H9 (cell line): ENCODE results near the gene NKD2. TPM values are rescaled to one million over a fixed set of nuclear protein-coding genes. Genes with fewer than 3 reads are reported as not detected.
A peak's percentile ranks its signal among the peaks of the same experiment; 100 is the strongest.

ENCODE experiments used
- DNase-seq: peaks from one replicate; pipeline ENCODE4 v3.0.0-alpha.2; 2017
- H2AFZ ChIP-seq: one replicate; pipeline ENCODE4 v1.6.1; 2013; ENCODE audit warnings: mild to moderate bottlenecking, low read length, control low read depth, moderate library complexity
- H2AK5ac ChIP-seq: 2 replicates; pipeline ENCODE4 v1.6.1; 2013; ENCODE audit warnings: low read length, control low read depth, mixed read lengths; ENCODE audit not compliant: insufficient read length
- H2BK120ac ChIP-seq: one replicate; pipeline ENCODE4 v1.6.1; 2013; ENCODE audit warnings: low read depth, mild to moderate bottlenecking, low read length, control low read depth, inconsistent platforms; ENCODE audit not compliant: poor library complexity, severe bottlenecking
- H2BK12ac ChIP-seq: 2 replicates; pipeline ENCODE4 v1.6.1; 2013; ENCODE audit warnings: low read length, control low read depth, mixed read lengths, low read depth; ENCODE audit not compliant: insufficient read length
- H2BK15ac ChIP-seq: 2 replicates; pipeline ENCODE4 v1.6.1; 2013; ENCODE audit warnings: low read depth, low read length, control low read depth
- H2BK20ac ChIP-seq: one replicate; pipeline ENCODE4 v1.6.1; 2013; ENCODE audit warnings: low read depth, mild to moderate bottlenecking, low read length, control low read depth, inconsistent platforms; ENCODE audit not compliant: poor library complexity, severe bottlenecking
- H2BK5ac ChIP-seq: 2 replicates; pipeline ENCODE4 v1.6.1; 2013; ENCODE audit warnings: low read length, control low read depth, mixed read lengths; ENCODE audit not compliant: insufficient read length
- H3K14ac ChIP-seq: 2 replicates; pipeline ENCODE4 v1.6.1; 2013; ENCODE audit warnings: low read length, control low read depth; ENCODE audit not compliant: insufficient read depth
- H3K18ac ChIP-seq: 2 replicates; pipeline ENCODE4 v1.6.1; 2013; ENCODE audit warnings: low read depth, mild to moderate bottlenecking, mixed read lengths, low read length, control low read depth; ENCODE audit not compliant: insufficient read length
- H3K23ac ChIP-seq: 2 replicates; pipeline ENCODE4 v1.6.1; 2013; ENCODE audit warnings: low read length, control low read depth, mixed read lengths, low read depth; ENCODE audit not compliant: insufficient read length
- H3K23me2 ChIP-seq: 2 replicates; pipeline ENCODE4 v1.6.1; 2013; ENCODE audit warnings: low read depth, mild to moderate bottlenecking, mixed read lengths, low read length, control low read depth; ENCODE audit not compliant: insufficient read length, poor library complexity, severe bottlenecking
- H3K27ac ChIP-seq: 2 replicates; pipeline ENCODE4 v1.5.1; 2013; ENCODE audit warnings: low read length, control low read depth, mixed read lengths, low read depth; ENCODE audit not compliant: insufficient read length
- H3K27me3 ChIP-seq: 2 replicates; pipeline ENCODE4 v1.6.1; 2013; ENCODE audit warnings: low read length, control low read depth, inconsistent platforms; ENCODE audit not compliant: insufficient read depth
- H3K4ac ChIP-seq: 2 replicates; pipeline ENCODE4 v1.6.1; 2013; ENCODE audit warnings: low read depth, mild to moderate bottlenecking, control low read depth, inconsistent platforms, low read length, moderate library complexity
- H3K4me1 ChIP-seq: 2 replicates; pipeline ENCODE4 v1.6.1; 2013; ENCODE audit warnings: low read length, control low read depth, inconsistent platforms; ENCODE audit not compliant: insufficient read depth
- H3K4me2 ChIP-seq: 2 replicates; pipeline ENCODE4 v1.6.1; 2013; ENCODE audit warnings: low read length, control low read depth, mixed read lengths; ENCODE audit not compliant: insufficient read length, insufficient read depth
- H3K56ac ChIP-seq: 2 replicates; pipeline ENCODE4 v1.6.1; 2013; ENCODE audit warnings: low read depth, mild to moderate bottlenecking, mixed read lengths, low read length, control low read depth; ENCODE audit not compliant: insufficient read length
- H3K79me1 ChIP-seq: 2 replicates; pipeline ENCODE4 v1.6.1; 2013; ENCODE audit warnings: low read depth, mild to moderate bottlenecking, moderate library complexity, low read length, control low read depth, inconsistent platforms; ENCODE audit not compliant: insufficient read depth, poor library complexity, severe bottlenecking
- H3K79me2 ChIP-seq: 2 replicates; pipeline ENCODE4 v1.6.1; 2013; ENCODE audit warnings: low read length, control low read depth, inconsistent platforms; ENCODE audit not compliant: insufficient read depth
- H3K9ac ChIP-seq: 2 replicates; pipeline ENCODE4 v1.6.1; 2013; ENCODE audit warnings: low read length, control low read depth, mixed read lengths; ENCODE audit not compliant: insufficient read length; ENCODE audit errors: extremely low read depth
- H3K9me3 ChIP-seq: one replicate; pipeline ENCODE4 v1.6.1; 2013; ENCODE audit warnings: low read depth, low read length, inconsistent platforms; ENCODE audit not compliant: control insufficient read depth
- H3T11ph ChIP-seq: one replicate; pipeline ENCODE4 v1.6.1; 2013; ENCODE audit warnings: mild to moderate bottlenecking, low read length, control low read depth, inconsistent platforms
- H4K20me1 ChIP-seq: one replicate; pipeline ENCODE4 v1.6.1; 2013; ENCODE audit not compliant: control insufficient read depth, insufficient read length, insufficient read depth
- H4K5ac ChIP-seq: 2 replicates; pipeline ENCODE4 v1.6.1; 2013; ENCODE audit warnings: low read depth, mild to moderate bottlenecking, mixed read lengths, low read length, control low read depth; ENCODE audit not compliant: insufficient read length
- H4K8ac ChIP-seq: replicated peaks from 2 replicates; pipeline ENCODE4 v1.6.1; 2013; ENCODE audit warnings: low read length, control low read depth, mixed read lengths, low read depth; ENCODE audit not compliant: insufficient read length
- H4K91ac ChIP-seq: 2 replicates; pipeline ENCODE4 v1.6.1; 2013; ENCODE audit warnings: low read depth, mild to moderate bottlenecking, moderate library complexity, mixed read lengths, low read length, control low read depth; ENCODE audit not compliant: insufficient read length
- H3K27ac Mint-ChIP-seq, 3 experiments: 2 replicates in 2 of 3; 3 replicates in 1 of 3; pipeline ENCODE4 v1.8.0; 2020 to 2021; ENCODE audit warnings: mixed read lengths in 3 of 3, mild to moderate bottlenecking in 1 of 3, moderate library complexity in 1 of 3
- H3K27me3 Mint-ChIP-seq: 2 replicates; pipeline ENCODE4 v1.8.0; 2021; ENCODE audit warnings: low read depth, mild to moderate bottlenecking, moderate library complexity, mixed read lengths
- H3K36me3 Mint-ChIP-seq, 3 experiments: 2 replicates in 2 of 3; 3 replicates in 1 of 3; pipeline ENCODE4 v1.8.0; 2020 to 2021; ENCODE audit warnings: low read depth in 3 of 3, mixed read lengths in 3 of 3; ENCODE audit not compliant: insufficient read depth in 1 of 3
- H3K4me1 Mint-ChIP-seq, 2 experiments: 2 replicates each; pipeline ENCODE4 v1.8.0; 2020; ENCODE audit warnings: mixed read lengths in 2 of 2
- H3K4me3 Mint-ChIP-seq, 2 experiments: 2 replicates in 1 of 2; 3 replicates in 1 of 2; pipeline ENCODE4 v1.8.0; 2020 to 2021; ENCODE audit warnings: mild to moderate bottlenecking in 2 of 2, mixed read lengths in 2 of 2, moderate library complexity in 1 of 2
- H3K9me3 Mint-ChIP-seq, 2 experiments: 2 replicates in 1 of 2; 3 replicates in 1 of 2; pipeline ENCODE4 v1.8.0; 2020; ENCODE audit warnings: mild to moderate bottlenecking in 2 of 2, mixed read lengths in 2 of 2, moderate library complexity in 1 of 2
- WGBS: extraction: QIAGEN DNeasy Blood & Tissue Kit; methylation state at CpG from one replicate; pipeline ENCODE4 v1.1.7; 2013; ENCODE audit warnings: missing lambda C conversion rate, low lambda C conversion rate, mixed read lengths; ENCODE audit not compliant: insufficient read length; ENCODE audit errors: extremely low coverage; 5-methylcytosine and 5-hydroxymethylcytosine counted together
- total RNA-seq: library from RNA; stranded (reverse); gene quantifications from 2 replicates; pipeline ENCODE4 v1.2.1, GENCODE V29; 2021
- TF ChIP-seq, protein P1 (sequence below): fragments of 200-600 bp; sonication (generic); conservative IDR thresholded peaks from 3 replicates; pipeline ENCODE4 v1.8.0; 2021; ENCODE audit warnings: antibody characterized with exemption, mild to moderate bottlenecking

NKD2 gene
- total RNA-seq, 1 experiment from 2014 or later, result 7.3 TPM

DNA sequence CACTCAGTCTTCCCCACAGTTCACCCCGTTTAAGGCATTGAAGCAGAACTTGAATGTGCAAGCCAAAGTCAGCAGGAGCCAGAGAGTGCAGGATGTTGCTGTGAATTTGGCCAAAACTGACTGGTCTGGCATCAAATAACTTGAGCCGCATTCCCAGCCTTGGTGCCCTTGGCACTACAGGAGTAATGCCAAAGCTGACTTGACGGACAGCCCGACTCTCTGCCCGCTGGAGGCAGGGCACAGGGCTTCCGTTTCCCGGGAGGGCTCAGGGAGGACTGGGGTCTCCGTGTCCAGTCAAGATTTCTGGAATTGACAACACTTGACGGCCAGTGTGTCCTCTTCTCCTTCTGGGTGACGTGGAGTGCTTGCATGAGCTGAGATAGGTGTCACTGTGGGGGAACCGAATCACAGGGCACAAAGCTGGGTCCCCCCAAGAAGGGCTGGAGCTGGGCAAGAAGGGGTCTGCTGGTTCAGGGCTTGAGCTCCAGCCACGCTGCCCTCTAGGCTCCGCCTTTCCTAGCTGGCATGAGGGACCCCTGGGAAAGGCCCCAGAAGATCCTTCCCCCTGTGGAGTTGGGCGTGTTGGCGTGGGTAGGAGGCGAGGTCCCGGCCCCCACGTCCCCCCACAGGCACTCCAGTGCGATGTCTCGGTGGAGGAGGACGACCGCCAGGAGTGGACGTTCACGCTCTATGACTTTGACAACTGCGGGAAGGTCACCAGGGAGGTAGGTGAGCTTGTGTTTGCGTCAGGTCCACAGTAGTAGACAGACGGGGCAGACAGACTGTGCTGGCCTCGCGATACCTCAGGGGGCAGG is 25.2 kb downstream of the NKD2 start:
- Histone ChIP-seq H3K4me2 (no peak overlapping the region), H2AK5ac (no peak overlapping the region), H2BK15ac (no peak overlapping the region), H2BK12ac (no peak overlapping the region), H3K4ac (no peak overlapping the region), H4K20me1 (no peaks in the 10 kb centered on the region), H3K4me1 (no peaks in the 10 kb centered on the region), H2BK5ac (no peak overlapping the region), H3K9me3 (no peaks in the 10 kb centered on the region), H3K18ac (no peak overlapping the region), H2BK120ac (no peak overlapping the region), H3K23me2 (no peaks in the 10 kb centered on the region), H3K14ac (peak overlapping the region; percentile 13; the same call in 1 of the 2 replicates), H3K27ac (no peak overlapping the region), H3K56ac (no peak overlapping the region), H3K79me1 (no peaks in the 10 kb centered on the region), H4K91ac (no peak overlapping the region), H2BK20ac (no peak overlapping the region), H3T11ph (no peak overlapping the region), H4K5ac (no peak overlapping the region), H3K27me3 (no peaks in the 10 kb centered on the region), H4K8ac (no peak overlapping the region), H3K23ac (no peak overlapping the region), H3K9ac (no peak overlapping the region), H2AFZ (no peak overlapping the region), H3K79me2 (no peaks in the 10 kb centered on the region)
- peaks cover 0 to 3% (median 2%) of the 10 kb centered on the region in 3 experiments; a peak in 1 of 7 replicates for H3K36me3 Mint-ChIP-seq
- no peaks in the 10 kb centered on the region for H3K9me3 Mint-ChIP-seq
- H3K4me3 Mint-ChIP-seq, result no peak overlapping the region
- WGBS, result no CpG with 5 or more reads among the region's 29 CpGs
- H3K27ac Mint-ChIP-seq, result peak overlapping the region in 1 of 3 experiments; percentile 70; a peak in 2 of 7 replicates
- H3K4me1 Mint-ChIP-seq, result peaks cover 4 to 10% of the 10 kb centered on the region in 2 experiments; a peak in 3 of 4 replicates
- DNase-seq, result no peak
- TF ChIP-seq, protein P1, sequence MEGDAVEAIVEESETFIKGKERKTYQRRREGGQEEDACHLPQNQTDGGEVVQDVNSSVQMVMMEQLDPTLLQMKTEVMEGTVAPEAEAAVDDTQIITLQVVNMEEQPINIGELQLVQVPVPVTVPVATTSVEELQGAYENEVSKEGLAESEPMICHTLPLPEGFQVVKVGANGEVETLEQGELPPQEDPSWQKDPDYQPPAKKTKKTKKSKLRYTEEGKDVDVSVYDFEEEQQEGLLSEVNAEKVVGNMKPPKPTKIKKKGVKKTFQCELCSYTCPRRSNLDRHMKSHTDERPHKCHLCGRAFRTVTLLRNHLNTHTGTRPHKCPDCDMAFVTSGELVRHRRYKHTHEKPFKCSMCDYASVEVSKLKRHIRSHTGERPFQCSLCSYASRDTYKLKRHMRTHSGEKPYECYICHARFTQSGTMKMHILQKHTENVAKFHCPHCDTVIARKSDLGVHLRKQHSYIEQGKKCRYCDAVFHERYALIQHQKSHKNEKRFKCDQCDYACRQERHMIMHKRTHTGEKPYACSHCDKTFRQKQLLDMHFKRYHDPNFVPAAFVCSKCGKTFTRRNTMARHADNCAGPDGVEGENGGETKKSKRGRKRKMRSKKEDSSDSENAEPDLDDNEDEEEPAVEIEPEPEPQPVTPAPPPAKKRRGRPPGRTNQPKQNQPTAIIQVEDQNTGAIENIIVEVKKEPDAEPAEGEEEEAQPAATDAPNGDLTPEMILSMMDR, result no peak
- H3K27me3 Mint-ChIP-seq, result no peaks in the 10 kb centered on the region; the same call in 1 of the 2 replicates
